Panc1 (cell line): ENCODE data around the gene NOTCH4. TPM values are rescaled to one million over a fixed set of nuclear protein-coding genes. Genes with fewer than 3 reads are reported as not detected.
A peak's percentile ranks its signal among the peaks of the same experiment; 100 is the strongest.

Experiments used
- ATAC-seq: fragments of 200-7000 bp; cut with Tn5 transposase; 2 replicates; pipeline ENCODE4 v1.9.1; 2020; ENCODE audit warnings: mild to moderate bottlenecking, moderate library complexity
- BruUV-seq: library from RNA; stranded (reverse); fragments of 400-500 nt; replicated peaks from 2 replicates; lab custom pipeline; 2021; lab: Mats Ljungman, UMichigan
- CTCF ChIA-PET: fragments of 300-600 bp; sonication (Branson Sonifier 250); formaldehyde crosslinking; loops from one replicate; lab custom pipeline; 2022; ENCODE audit warnings: antibody characterized with exemption; lab: Charles Lee
- POLR2A ChIA-PET: fragments of 300-600 bp; sonication (Branson Sonifier 250); formaldehyde crosslinking; loops from one replicate; lab custom pipeline; 2022; ENCODE audit warnings: antibody characterized with exemption; lab: Charles Lee
- DNase-seq: peaks from one replicate; pipeline ENCODE4 v3.0.0-alpha.2; 2010; ENCODE audit warnings: low read depth, low spot score
- H3K27ac ChIP-seq: 2 replicates; pipeline ENCODE4 v1.5.1; 2011; ENCODE audit warnings: mild to moderate bottlenecking, low read length, inconsistent platforms
- H3K27me3 ChIP-seq: fragments of 200-500 bp; sonication (Bioruptor generic); 2 replicates; pipeline ENCODE4 v1.6.0; 2014; ENCODE audit warnings: low read length, inconsistent platforms; ENCODE audit not compliant: control insufficient read depth, insufficient read depth
- H3K36me3 ChIP-seq: fragments of 200-500 bp; sonication (Bioruptor generic); 2 replicates; pipeline ENCODE4 v1.5.1; 2014; ENCODE audit warnings: inconsistent platforms, mild to moderate bottlenecking, low read length, moderate library complexity; ENCODE audit not compliant: control insufficient read depth, insufficient read depth
- H3K4me1 ChIP-seq: 2 replicates; pipeline ENCODE4 v1.5.1; 2011; ENCODE audit warnings: inconsistent platforms, mild to moderate bottlenecking, low read length, moderate library complexity; ENCODE audit not compliant: control insufficient read depth, insufficient read depth
- H3K4me3 ChIP-seq, 2 experiments: 2 replicates each; pipeline ENCODE4 v1.5.1; 2011 to 2012; ENCODE audit warnings: low read depth in 2 of 2, low read length in 2 of 2, mild to moderate bottlenecking in 2 of 2, inconsistent platforms in 1 of 2, moderate library complexity in 1 of 2
- H3K9me3 ChIP-seq: fragments of 200-500 bp; sonication (Bioruptor generic); 2 replicates; pipeline ENCODE4 v1.5.1; 2014; ENCODE audit warnings: low read depth, mild to moderate bottlenecking, inconsistent platforms, low read length, moderate library complexity; ENCODE audit not compliant: control insufficient read depth, insufficient read depth
- POLR2AphosphoS5 ChIP-seq: IDR thresholded peaks from 2 replicates; pipeline ENCODE4 v1.6.1; 2012; ENCODE audit warnings: mild to moderate bottlenecking, low read depth, low read length, moderate library complexity
- SIN3A ChIP-seq: IDR thresholded peaks from 2 replicates; pipeline ENCODE4 v1.6.1; 2012; ENCODE audit warnings: low read depth, mild to moderate bottlenecking, low read length, moderate library complexity, borderline replicate concordance; ENCODE audit not compliant: insufficient read depth
- TCF7L2 ChIP-seq: IDR thresholded peaks from 2 replicates; pipeline ENCODE4 v1.6.1; 2011; ENCODE audit warnings: mild to moderate bottlenecking, low read depth, low read length, inconsistent platforms
- in situ Hi-C: cut with HindIII; loops from 2 replicates; pipeline ENCODE4 v1.10.0; 2016; ENCODE audit warnings: low sequenced_read_pairs, low pct_unique_long_range_greater_than_20kb
- intact Hi-C: fragments of 100-400 bp; cut with micrococcal nuclease; formaldehyde crosslinking; loops from one replicate; pipeline ENCODE4 v1.10.0; 2022; ENCODE audit not compliant: unreplicated experiment
- total RNA-seq: library from RNA; stranded (reverse); gene quantifications from one replicate; pipeline ENCODE4 v1.2.1, GENCODE V29; 2021; ENCODE audit not compliant: unreplicated experiment
- TF ChIP-seq, protein P1 (sequence below): fragments of 450-650 bp; IDR thresholded peaks from 2 replicates; pipeline ENCODE4 v1.5.1; 2017; ENCODE audit warnings: mild to moderate bottlenecking
- TF ChIP-seq, protein P2 (sequence below), 2 experiments: IDR thresholded peaks; 2 replicates each; pipeline ENCODE4 v1.6.1; 2011 to 2012; ENCODE audit warnings: low read depth in 2 of 2, control low read depth in 1 of 2, low read length in 1 of 2, mild to moderate bottlenecking in 1 of 2, moderate library complexity in 1 of 2; ENCODE audit not compliant: insufficient read depth in 1 of 2

Gene NOTCH4
- total RNA-seq, 1 experiment from 2014 or later, result 2.0 TPM

DNA sequence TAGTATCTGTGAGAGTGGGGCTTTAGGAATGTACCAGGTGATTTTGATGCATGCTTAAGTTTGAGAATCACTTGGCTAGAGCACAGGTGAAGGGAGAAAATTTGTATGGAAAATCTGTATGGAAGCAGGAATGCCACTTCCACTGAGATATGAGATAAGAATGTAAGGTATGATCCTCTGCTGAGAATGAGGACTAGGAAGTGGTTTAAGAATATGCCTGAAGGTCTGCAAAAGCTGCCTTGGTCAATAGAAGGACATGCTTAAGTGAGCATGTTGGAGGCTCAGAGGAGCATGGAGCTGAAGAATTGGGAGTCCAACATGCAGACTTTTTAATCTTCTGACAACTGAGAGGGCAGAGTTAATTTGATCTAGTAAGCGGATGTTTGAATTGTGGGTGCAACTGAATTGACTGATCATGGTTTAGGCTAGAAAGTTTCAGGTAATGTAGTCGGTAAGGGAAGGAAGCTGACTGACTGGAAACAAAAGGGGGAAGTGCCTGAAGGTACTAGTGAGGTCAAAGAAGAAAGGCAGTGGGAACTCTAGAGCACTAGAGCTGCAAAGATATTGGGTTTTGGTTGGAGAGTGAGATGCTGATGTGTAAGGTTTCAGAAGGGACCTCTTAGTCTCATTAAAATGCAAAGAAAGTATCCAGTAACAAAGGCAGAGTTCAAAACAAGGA, 28.6 kb upstream of the NOTCH4 start:
- BruUV-seq, result no TSS peak
- H3K4me3 ChIP-seq, result no peak overlapping the region
- peaks cover 8% of the 10 kb centered on the region for H3K4me1 ChIP-seq
- H3K27me3 ChIP-seq, result no peaks in the 10 kb centered on the region
- H3K27ac ChIP-seq, result 0 out of 2 replicates have a peak overlapping the region, but pooled peaks have one; percentile 17
- intact Hi-C loops, result no loop called here
- H3K36me3 ChIP-seq, result no peaks in the 10 kb centered on the region
- no peaks in the 10 kb centered on the region for H3K9me3 ChIP-seq
- POLR2A ChIA-PET, result no interaction called here
- CTCF ChIA-PET, result no interaction called here
- no peak for DNase-seq
- ATAC-seq, result no peak
- TF ChIP-seq SIN3A (no peak), POLR2AphosphoS5 (no peak), TCF7L2 (no peak)
- TF ChIP-seq, protein P1, sequence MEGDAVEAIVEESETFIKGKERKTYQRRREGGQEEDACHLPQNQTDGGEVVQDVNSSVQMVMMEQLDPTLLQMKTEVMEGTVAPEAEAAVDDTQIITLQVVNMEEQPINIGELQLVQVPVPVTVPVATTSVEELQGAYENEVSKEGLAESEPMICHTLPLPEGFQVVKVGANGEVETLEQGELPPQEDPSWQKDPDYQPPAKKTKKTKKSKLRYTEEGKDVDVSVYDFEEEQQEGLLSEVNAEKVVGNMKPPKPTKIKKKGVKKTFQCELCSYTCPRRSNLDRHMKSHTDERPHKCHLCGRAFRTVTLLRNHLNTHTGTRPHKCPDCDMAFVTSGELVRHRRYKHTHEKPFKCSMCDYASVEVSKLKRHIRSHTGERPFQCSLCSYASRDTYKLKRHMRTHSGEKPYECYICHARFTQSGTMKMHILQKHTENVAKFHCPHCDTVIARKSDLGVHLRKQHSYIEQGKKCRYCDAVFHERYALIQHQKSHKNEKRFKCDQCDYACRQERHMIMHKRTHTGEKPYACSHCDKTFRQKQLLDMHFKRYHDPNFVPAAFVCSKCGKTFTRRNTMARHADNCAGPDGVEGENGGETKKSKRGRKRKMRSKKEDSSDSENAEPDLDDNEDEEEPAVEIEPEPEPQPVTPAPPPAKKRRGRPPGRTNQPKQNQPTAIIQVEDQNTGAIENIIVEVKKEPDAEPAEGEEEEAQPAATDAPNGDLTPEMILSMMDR, result no peak
- TF ChIP-seq, protein P2, sequence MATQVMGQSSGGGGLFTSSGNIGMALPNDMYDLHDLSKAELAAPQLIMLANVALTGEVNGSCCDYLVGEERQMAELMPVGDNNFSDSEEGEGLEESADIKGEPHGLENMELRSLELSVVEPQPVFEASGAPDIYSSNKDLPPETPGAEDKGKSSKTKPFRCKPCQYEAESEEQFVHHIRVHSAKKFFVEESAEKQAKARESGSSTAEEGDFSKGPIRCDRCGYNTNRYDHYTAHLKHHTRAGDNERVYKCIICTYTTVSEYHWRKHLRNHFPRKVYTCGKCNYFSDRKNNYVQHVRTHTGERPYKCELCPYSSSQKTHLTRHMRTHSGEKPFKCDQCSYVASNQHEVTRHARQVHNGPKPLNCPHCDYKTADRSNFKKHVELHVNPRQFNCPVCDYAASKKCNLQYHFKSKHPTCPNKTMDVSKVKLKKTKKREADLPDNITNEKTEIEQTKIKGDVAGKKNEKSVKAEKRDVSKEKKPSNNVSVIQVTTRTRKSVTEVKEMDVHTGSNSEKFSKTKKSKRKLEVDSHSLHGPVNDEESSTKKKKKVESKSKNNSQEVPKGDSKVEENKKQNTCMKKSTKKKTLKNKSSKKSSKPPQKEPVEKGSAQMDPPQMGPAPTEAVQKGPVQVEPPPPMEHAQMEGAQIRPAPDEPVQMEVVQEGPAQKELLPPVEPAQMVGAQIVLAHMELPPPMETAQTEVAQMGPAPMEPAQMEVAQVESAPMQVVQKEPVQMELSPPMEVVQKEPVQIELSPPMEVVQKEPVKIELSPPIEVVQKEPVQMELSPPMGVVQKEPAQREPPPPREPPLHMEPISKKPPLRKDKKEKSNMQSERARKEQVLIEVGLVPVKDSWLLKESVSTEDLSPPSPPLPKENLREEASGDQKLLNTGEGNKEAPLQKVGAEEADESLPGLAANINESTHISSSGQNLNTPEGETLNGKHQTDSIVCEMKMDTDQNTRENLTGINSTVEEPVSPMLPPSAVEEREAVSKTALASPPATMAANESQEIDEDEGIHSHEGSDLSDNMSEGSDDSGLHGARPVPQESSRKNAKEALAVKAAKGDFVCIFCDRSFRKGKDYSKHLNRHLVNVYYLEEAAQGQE (IDR thresholded peaks at IDR 0.05; ENCODE audit: insufficient read depth in 1 of 2, low read depth in 2 of 2, low read length in 1 of 2), result no peak
- in situ Hi-C loops, result no loop called here

GRCh38 chr6:32249262-32249661, 25.4 kb upstream of the NOTCH4 start:
- in situ Hi-C loops (no loop called here), intact Hi-C loops (loop anchor here (10.0 kb wide), 2 partner anchors 456 to 536 kb away; no protein-coding TSS in a partner anchor)
- Histone ChIP-seq H3K27ac (no peak overlapping the region), H3K9me3 (no peaks in the 10 kb centered on the region), H3K27me3 (no peaks in the 10 kb centered on the region), H3K36me3 (no peaks in the 10 kb centered on the region), H3K4me1 (peaks cover under 1% of the 10 kb centered on the region; the same call in 1 of the 2 replicates), H3K4me3 (no peak overlapping the region)
- TF ChIP-seq TCF7L2 (no peak), POLR2AphosphoS5 (no peak), SIN3A (no peak)
- TF ChIP-seq, protein P2 (IDR thresholded peaks at IDR 0.05; ENCODE audit: insufficient read depth in 1 of 2, low read depth in 2 of 2, low read length in 1 of 2), result no peak
- TF ChIP-seq, protein P1, result no peak
- POLR2A ChIA-PET, result no interaction called here
- DNase-seq, result no peak
- BruUV-seq, result no TSS peak
- ATAC-seq, result no peak
- CTCF ChIA-PET, result no interaction called here
